Suprapubic skin (tissue), 4 donors: ENCODE data around the gene FN3KRP.

Experiments used
- CTCF ChIP-seq, 2 donors: fragments of 200-600 bp in 1 of 2; fragments of 450-650 bp in 1 of 2; sonication (generic) in 1 of 2; IDR thresholded peaks; one replicate each; pipeline ENCODE4 v1.5.1; 2016 to 2019; ENCODE audit warnings: antibody characterized with exemption in 2 of 2, mild to moderate bottlenecking in 1 of 2, moderate library complexity in 1 of 2
- EP300 ChIP-seq: sonication (generic); formaldehyde crosslinking; IDR thresholded peaks from one replicate; pipeline ENCODE4 v1.6.1; 2017; ENCODE audit warnings: antibody characterized with exemption
- POLR2A ChIP-seq, 2 donors: fragments of 450-650 bp; IDR thresholded peaks; one replicate each; pipeline ENCODE4 v1.6.1; 2017; ENCODE audit warnings: antibody characterized with exemption in 2 of 2, mild to moderate bottlenecking in 2 of 2, moderate library complexity in 2 of 2
- POLR2AphosphoS5 ChIP-seq, 3 donors: sonication (generic); formaldehyde crosslinking; IDR thresholded peaks; one replicate each; pipeline ENCODE4 v1.6.1; 2017; ENCODE audit warnings: antibody characterized with exemption in 3 of 3

- TF ChIP-seq POLR2A (IDR thresholded peaks at IDR 0.05) (no peak), CTCF (IDR thresholded peaks at IDR 0.05) (no peak), POLR2AphosphoS5 (IDR thresholded peaks at IDR 0.05) (no peak), EP300 (no peak)
Observed at GRCh38 chr17:82675476-82676245, 40.8 kb upstream of the FN3KRP start.
